GM10266 (cell line): Measurements from ENCODE around the gene EGLN1.

Source experiments
- DNase-seq: peaks from one replicate; pipeline ENCODE4 v3.0.0; 2012; ENCODE audit errors: extremely low spot score
- CTCF ChIP-seq: IDR thresholded peaks from 2 replicates; pipeline ENCODE4 v1.5.1; 2012; ENCODE audit warnings: mild to moderate bottlenecking, low read depth; ENCODE audit not compliant: control insufficient read depth, insufficient read depth; ENCODE audit errors: missing control alignments

Gene EGLN1

DNA sequence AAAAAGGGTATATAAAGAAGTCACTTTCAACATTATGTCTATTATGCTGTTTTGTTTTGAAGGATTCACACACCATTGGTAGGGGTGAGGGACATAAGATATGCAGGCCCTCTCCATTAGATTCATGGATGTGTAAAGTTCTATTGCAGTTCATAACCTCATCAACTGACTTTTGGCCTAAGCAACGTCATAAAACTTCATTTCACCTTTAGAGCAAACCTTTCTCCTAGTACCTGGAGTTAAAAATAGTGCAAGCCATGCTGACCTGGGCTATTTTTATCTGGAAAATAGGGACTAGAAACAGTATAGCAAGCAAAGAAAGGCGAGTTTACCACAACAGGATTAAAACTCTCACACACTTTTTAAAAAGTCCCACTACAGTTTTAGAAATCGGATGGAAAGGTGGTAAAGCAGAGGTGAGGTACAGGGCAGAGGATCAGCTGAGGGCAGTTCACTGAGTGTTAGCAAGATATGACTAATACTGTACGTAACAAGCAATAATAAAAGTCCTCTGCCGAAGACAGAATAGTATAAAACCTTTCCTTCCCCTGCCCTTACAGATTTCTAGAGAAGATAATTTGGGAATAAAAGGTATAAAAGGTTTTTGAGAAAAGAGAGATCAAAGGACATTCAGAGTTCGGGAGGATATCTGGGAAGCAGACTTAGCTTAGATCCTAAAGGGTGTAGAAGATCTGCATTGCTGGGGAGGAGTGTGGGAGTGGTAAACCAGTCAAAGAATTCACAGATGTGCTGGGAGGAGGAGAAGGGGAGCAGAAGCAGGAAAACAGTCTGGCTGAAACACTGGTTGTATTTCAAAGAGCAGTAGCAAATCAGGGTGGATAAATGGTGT, 14.3 kb downstream of the EGLN1 start:
- no peak for TF ChIP-seq CTCF
- DNase-seq = no peak

GRCh38 chr1:231407049-231407448, 15.0 kb downstream of the EGLN1 start:
- DNase-seq = no peak
- no peak for TF ChIP-seq CTCF

GRCh38 chr1:231404318-231404717, 17.8 kb downstream of the EGLN1 start:
- TF ChIP-seq CTCF = no peak
- no peak for DNase-seq

- TF ChIP-seq CTCF = no peak
- DNase-seq = no peak
Measured at GRCh38 chr1:231401478-231401877, 20.6 kb downstream of the EGLN1 start.

- DNase-seq = no peak
Measured at GRCh38 chr1:231397886-231398671, 24.0 kb downstream of the EGLN1 start.

GRCh38 chr1:231396643-231397042, 25.4 kb downstream of the EGLN1 start:
- no peak for DNase-seq

More at GRCh38 chr1:231397886-231398671, 24.0 kb downstream of the EGLN1 start:
- TF ChIP-seq CTCF = no peak

More at GRCh38 chr1:231396643-231397042, 25.4 kb downstream of the EGLN1 start:
- TF ChIP-seq CTCF = no peak
